Stimulated activated CD8-positive, alpha-beta memory T cell treated with anti-CD3 and anti-CD28 coated beads, Interleukin-4, amount 100 ng/mL, for 48 hours (primary cell): Measurements from ENCODE around the gene AIMP2.
"Not testable (repeated sequence)": the region's sequence is repeated elsewhere in the genome, so short reads cannot be mapped to it uniquely, and the experiment has no call there.

Experiments used
- DNase-seq: peaks from one replicate; pipeline ENCODE4 v3.0.0-alpha.2; 2020

Gene AIMP2

DNA sequence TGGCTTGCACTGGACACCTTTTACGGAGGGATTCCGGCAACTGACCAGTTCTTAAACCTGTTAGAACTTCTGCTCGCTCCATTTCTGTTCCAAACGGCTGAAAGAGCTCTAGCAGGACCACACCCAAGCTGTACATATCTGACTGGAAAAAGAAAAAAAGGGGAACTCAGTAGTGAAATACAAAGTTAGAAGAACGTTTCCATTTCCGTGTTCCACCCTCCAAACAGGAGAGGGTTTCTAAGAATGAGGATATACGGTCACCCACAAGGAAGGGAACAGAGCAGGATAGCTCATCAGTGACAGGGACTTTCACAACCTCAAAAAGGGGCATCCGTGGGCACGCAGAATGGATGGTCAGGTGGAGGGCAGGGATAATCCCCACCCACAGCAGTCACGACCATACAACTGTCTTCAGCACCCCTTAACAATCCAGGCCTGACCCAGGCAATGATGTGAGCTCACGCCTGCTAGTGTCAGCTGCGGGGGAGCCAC, 17.8 kb downstream of the AIMP2 start:
- no peak for DNase-seq

DNA sequence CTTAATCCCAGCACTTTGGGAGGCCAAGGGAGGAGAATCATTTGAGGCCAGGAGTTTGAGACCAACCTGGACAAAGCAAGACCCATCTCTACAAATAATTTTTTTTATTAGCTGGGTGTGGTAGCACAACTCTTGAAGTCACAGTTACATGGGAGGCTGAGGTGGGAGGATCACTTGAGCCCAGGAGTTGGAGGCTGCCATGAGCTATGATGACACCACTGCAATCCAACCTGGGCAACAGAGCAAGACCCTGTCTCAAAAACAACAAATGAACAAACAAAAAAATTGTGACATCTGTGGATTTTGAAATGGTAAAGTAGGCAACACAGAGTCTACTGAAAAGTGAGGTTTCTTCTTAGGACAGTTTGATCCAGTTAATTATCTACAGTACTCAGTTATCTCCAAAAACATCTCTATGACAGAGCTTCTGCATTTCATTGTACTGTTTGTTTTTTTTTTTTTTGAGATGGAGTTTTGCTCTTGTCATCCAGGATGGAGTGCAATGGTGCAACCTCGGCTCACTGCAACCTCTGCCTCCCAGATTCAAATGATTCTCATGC, 18.8 kb downstream of the AIMP2 start:
- DNase-seq: no peak

DNA sequence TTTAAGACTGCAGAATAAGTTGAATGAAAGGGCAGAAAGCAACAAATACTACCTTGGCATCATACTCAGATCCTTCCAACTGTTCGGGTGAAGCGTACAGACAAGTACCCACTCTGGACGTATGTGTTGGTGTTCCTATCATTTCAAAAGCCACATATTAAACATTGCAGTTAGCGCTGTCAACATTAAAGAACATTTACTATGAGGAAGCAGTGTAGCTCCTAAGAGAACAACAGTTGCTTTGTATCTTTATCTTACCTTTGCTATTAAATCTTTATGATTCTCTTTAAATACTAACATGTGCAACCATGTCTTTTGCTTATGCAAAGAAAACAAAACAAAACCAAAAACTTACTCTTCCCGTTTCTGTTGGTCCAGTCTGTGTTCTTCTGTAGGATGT, 19.5 kb downstream of the AIMP2 start:
- no peak for DNase-seq

DNA sequence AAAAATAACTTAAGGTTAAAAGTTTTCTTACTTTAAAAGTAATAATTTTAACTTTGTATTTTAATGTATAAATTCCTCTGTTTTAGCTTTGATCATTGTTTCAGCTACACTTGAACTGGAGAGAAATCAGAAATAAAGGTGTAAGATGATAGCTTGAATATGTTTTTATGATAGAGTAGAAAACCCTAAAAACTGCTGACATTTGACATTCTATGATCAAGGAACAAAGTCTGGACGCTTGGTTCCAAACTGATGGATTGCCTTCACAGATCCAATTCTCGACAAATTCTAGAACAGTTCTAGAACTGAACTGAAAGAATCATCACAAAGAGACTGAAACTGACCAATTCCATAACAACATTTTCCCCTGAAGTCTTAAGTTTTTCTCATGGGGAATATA, 21.9 kb downstream of the AIMP2 start, which contains the start of gene ANKRD61:
TSS of gene ANKRD61 (plus strand) at position 389 of the 400 bp plus-strand sequence. CDS start at position 389, 0 bp downstream.
- DNase-seq: no peak

- no peak for DNase-seq
Observed at GRCh38 chr7:6031567-6031966, 22.5 kb downstream of the AIMP2 start.

- no peak for DNase-seq
Observed at GRCh38 chr7:6032167-6032566, 23.1 kb downstream of the AIMP2 start.

GRCh38 chr7:6032641-6033040, 23.6 kb downstream of the AIMP2 start:
- DNase-seq: no peak

GRCh38 chr7:6035165-6035564, 26.1 kb downstream of the AIMP2 start:
- no peak for DNase-seq

- no peak for DNase-seq
Observed at GRCh38 chr7:6035686-6036085, 26.6 kb downstream of the AIMP2 start.

DNA sequence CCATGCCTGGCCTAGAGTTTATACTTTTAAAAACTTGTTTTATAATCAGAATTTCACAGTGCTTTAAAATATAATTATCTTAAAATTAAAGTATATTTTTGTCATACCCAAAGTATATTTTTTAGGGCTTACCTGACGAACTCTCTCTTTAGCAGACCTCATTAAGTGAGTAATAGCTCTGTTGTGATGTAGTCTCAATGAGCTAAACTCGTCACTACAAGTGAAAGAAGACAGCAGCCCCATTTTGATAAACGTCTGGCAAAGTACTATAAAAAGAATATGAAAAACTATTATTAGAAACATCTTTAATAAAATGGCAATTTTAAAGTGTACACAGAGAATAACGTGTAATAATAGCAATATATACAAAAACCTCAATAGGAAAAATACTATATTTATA, 40.7 kb downstream of the AIMP2 start:
- DNase-seq: no peak

GRCh38 chr7:6051185-6051584, 42.1 kb downstream of the AIMP2 start:
- DNase-seq: not testable (repeated sequence)

GRCh38 chr7:6056616-6057015, 47.5 kb downstream of the AIMP2 start:
- DNase-seq: no peak

DNA sequence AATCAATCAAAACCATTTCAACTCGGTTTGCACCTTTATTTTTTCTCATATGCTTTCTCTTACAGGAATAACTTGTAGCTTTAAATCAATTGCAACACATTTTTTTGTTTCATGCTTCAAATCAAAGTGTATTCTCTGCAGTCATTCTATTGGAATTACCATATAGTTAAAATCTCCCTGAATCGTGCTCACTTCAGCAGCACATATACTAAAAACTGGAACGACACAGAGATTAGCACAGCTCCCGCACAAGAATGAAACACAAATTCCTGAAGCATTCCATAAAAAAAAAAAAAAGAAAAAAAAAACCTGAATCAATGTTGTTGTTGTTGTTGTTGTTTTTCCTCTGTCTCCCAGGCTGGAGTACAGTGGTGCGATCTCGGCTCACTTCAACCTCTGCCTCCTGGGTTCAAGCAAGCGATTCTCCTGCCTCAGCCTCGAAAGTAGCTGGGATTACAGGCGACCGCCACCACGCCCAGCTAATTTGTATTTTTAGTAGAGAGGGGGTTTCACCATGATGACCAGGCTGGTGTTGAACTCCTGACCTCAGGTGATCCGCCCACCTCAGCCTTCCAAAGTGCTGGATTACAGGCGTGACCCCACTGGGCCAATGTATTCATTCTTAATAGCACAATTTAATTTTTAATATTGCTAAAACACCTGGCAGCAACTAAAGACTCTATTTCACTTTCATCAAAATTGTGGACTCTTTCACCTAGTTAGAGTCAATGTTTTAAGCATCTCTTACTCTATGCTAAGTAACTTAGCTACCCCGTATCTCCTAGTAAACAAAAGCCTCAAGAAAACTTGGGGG, 48.5 kb downstream of the AIMP2 start:
- DNase-seq: no peak

GRCh38 chr7:6059941-6060340, 50.9 kb downstream of the AIMP2 start:
- not testable (repeated sequence) for DNase-seq

- DNase-seq: no peak
Observed at GRCh38 chr7:6071406-6071805, 62.3 kb downstream of the AIMP2 start.
